ENCODE results near the gene CAMK4.

GRCh38 chr5:111509119-111509518 lies 284.9 kb downstream of the CAMK4 start:
- no peak for TF ChIP-seq CTCF (IDR thresholded peaks at IDR 0.05)
- TF ChIP-seq POLR2A (IDR thresholded peaks at IDR 0.05), result no peak

Data from prostate gland (tissue), 2 donors.